ENCODE data around the gene OR4D2.

Gene OR4D2

GRCh38 chr17:58217766-58218165, 51.0 kb downstream of the OR4D2 start:
- DNase-seq = no peak

- DNase-seq = peak; percentile 91
Observed at GRCh38 chr17:58219007-58219788, 52.4 kb downstream of the OR4D2 start, which contains the start of gene MKS1. Gene MKS1, minus strand, starts transcription at chr17:58219255. Its CDS starts 25 bp downstream, at chr17:58219230.

GRCh38 chr17:58219789-58220183, 53.0 kb downstream of the OR4D2 start:
- no peak for DNase-seq
